Ishikawa (cell line): ENCODE data around the gene FCGR2B.

ENCODE experiments used
- CREB1 ChIP-seq: IDR thresholded peaks from 2 replicates; pipeline ENCODE4 v1.6.1; 2012; ENCODE audit warnings: low read depth
- EGR1 ChIP-seq: IDR thresholded peaks from 2 replicates; pipeline ENCODE4 v1.6.1; 2012
- EP300 ChIP-seq: IDR thresholded peaks from 2 replicates; pipeline ENCODE4 v1.6.1; 2012; ENCODE audit warnings: borderline replicate concordance
- REST ChIP-seq: IDR thresholded peaks from 2 replicates; pipeline ENCODE4 v1.6.1; 2012; ENCODE audit warnings: low read depth, mild to moderate bottlenecking
- TCF12 ChIP-seq: IDR thresholded peaks from 2 replicates; pipeline ENCODE4 v1.6.1; 2012; ENCODE audit warnings: low read depth
- YY1 ChIP-seq: IDR thresholded peaks from 2 replicates; pipeline ENCODE4 v1.6.1; 2012; ENCODE audit warnings: low read depth

- no peak for TF ChIP-seq CREB1
- TF ChIP-seq YY1, result no peak
- no peak for TF ChIP-seq REST
- no peak for TF ChIP-seq EGR1
- TF ChIP-seq TCF12, result no peak
- no peak for TF ChIP-seq EP300
Measured at GRCh38 chr1:161678500-161678899, 15.6 kb downstream of the FCGR2B start.
